ENCODE measurements around the gene SLC37A1. TPM values are rescaled to one million over a fixed set of nuclear protein-coding genes. Genes with fewer than 3 reads are reported as not detected.
A peak's percentile ranks its signal among the peaks of the same experiment; 100 is the strongest.
"Not testable (repeated sequence)": the region's sequence is repeated elsewhere in the genome, so short reads cannot be mapped to it uniquely, and the experiment has no call there.

Gene SLC37A1
- polyA plus RNA-seq = 1 to 10 TPM in 2 of 3 donors, under 1 TPM in 1; 0.09 to 6.3 (median 3.0) TPM

DNA sequence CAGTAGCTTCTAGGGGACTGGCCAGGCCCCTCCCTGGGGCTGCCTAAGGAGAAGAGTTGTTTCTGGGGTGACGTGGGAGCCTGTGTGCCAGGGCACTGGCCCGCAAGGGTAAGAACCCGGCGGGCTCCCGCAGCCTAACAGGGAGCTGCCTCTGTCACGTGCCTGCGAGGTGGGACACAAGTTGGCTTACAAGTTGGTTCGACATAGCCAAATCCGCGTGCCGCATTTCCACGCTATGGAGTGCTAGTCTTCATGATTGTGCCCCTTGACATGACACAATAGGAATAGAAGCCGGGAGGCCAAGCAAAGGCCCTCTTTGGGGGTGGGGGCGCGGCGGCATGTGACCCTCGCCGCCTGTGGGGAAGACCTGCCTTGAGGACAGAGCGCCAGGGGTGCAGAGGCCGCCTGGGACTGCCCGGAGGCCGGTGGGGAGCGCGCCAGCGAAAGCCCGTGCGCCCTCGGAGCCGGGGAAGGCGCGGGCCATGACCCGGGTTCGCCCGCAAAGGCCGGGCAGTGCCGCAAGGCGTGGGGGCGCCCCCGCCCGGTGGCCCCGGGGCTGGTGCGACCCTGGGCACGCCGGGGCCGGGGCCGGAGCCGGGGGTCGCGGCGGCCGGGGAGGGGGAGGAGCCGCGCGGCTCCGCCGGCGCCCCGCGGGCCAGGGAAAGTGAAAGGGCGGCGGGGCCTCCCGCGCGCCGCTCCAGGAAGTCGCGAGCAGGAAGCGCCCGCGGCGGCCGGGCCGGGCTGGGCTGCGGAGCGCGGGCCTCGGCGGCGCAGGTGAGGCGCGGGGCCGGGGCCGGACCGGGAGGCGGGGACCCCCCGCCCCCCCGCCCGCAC, at the start of gene SLC37A1:
SLC37A1 (plus strand) TSS at position 702 of the 834 bp plus-strand sequence. CDS start 4,603 bp downstream, outside the sequence.
- Mint-ChIP-seq H3K27me3 (ENCODE audit: low read depth in 3 of 3) (peaks cover 2 to 6% (median 2%) of the 10 kb centered on the region in 3 donors), H3K36me3 (peaks cover 5 to 14% (median 7%) of the 10 kb centered on the region in 3 donors), H3K4me3 (peak within 1 kb of the TSS; percentile 86 to 90 (median 89)), H3K27ac (peak within 1 kb of the TSS; percentile 34 to 89 (median 80)), H3K9me3 (no peaks in the 10 kb centered on the region), H3K4me1 (peaks cover 13 to 19% of the 10 kb centered on the region in 2 donors)
- peak; percentile 43 to 53 (median 49) for DNase-seq

DNA sequence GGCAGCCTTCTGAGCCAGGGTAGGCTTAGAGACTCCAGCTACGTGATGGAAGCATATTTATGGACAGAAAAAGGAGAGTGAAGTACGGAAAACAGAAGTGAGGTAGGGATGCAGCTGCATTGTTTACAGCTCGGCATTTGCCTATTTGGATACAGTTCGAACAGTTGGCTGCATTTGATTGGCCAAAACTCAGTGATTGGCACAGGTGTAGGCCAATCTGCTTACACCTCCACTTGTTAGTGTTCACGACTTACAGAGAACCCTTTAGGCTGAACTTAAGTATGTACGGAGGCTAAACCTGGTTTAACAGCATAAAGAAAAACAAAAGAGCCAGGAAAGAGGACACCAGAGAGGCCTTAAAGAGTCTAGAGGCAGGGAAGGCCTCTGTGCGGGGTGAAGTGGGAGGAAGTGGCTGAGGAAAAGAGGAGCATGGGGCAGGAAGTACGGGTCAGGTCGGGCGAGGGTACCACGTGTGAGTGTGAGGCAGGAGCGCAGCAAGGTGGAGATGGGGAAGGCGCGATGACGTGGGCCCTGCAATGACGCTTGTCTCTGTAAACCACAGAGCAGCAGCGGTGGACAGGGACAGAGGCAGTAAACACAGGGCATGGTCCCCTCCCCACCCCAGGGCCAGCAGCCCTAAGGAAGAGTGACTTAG, 49.7 kb upstream of the SLC37A1 start:
- peak overlapping the region; percentile 85 to 96 (median 88) for H3K27ac Mint-ChIP-seq
- peaks cover 39 to 45% of the 10 kb centered on the region in 2 donors for H3K4me1 Mint-ChIP-seq
- H3K27me3 Mint-ChIP-seq (ENCODE audit: low read depth in 3 of 3) = peaks cover 15 to 16% (median 15%) of the 10 kb centered on the region in 3 donors
- H3K36me3 Mint-ChIP-seq = no peaks in the 10 kb centered on the region
- DNase-seq = peak; percentile 83 to 88 (median 84)
- H3K9me3 Mint-ChIP-seq = no peaks in the 10 kb centered on the region
- H3K4me3 Mint-ChIP-seq = peak overlapping the region; percentile 40 to 83 (median 68)

DNA sequence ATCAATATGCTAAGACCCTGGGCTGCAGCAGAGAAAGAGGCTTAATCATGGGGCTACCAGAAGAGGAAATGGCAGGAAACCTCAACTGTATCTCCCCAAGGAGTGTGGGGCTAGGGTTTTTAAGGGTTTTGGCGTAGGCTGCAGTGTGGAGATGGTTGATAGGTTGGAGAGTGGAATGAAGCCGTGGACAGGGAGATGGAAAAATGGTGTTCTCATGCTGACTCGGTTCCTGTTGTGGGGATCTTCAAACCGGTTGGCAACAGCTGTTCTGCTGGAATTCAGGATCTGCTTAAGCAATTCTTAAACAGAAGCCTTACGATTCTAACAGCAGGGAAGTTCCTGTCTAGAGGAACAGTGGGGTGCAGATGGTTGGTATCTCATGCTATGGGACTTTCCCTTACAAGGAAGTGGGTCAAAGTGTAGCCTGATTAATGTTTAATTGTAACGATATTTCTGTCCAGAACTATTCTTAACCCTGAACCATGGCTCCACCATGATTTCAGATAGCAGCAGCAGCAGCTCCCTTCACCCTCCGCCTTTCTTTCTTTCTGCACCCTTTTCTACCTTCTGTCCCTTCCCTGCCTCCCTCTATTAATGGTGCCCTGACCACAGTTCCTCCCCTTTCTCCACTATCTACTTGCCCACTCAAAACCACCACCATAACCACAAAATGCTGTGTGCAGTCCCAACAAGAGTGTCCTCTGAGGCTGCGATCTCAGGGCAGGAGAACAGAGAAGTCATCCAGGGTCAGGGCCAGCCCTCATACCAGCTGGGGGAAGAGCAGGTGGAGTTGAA, 48.4 kb upstream of the SLC37A1 start:
- H3K36me3 Mint-ChIP-seq = no peaks in the 10 kb centered on the region
- no peaks in the 10 kb centered on the region for H3K9me3 Mint-ChIP-seq
- H3K4me3 Mint-ChIP-seq = peak overlapping the region in 4 of 5 donors; percentile 15 to 48 (median 25)
- peaks cover 14 to 17% (median 16%) of the 10 kb centered on the region in 3 donors for H3K27me3 Mint-ChIP-seq (ENCODE audit: low read depth in 3 of 3)
- peaks cover 39 to 45% of the 10 kb centered on the region in 2 donors for H3K4me1 Mint-ChIP-seq
- DNase-seq = peak in 2 of 3 donors; percentile 16 to 26
- peak overlapping the region; percentile 58 to 96 (median 88) for H3K27ac Mint-ChIP-seq

DNA sequence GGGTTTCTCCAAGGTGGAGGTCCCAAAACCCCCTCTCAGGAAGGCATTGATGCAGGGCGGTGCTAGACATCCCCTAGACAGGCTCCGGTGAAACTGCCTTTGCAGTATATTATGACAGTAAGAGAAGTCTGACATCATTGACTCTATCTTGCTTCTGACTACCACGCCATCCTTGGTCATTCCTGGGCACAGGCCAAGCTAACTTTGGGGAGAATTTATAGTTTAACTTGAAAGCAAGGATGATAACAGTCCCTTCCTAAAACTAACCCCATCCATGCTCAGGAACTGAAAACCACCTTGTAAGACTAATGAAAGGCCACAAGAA, 47.9 kb upstream of the SLC37A1 start:
- Mint-ChIP-seq H3K9me3 (no peaks in the 10 kb centered on the region), H3K27me3 (ENCODE audit: low read depth in 3 of 3) (peaks cover 12 to 18% (median 16%) of the 10 kb centered on the region in 3 donors), H3K4me1 (peaks cover 39 to 45% of the 10 kb centered on the region in 2 donors), H3K36me3 (no peaks in the 10 kb centered on the region), H3K27ac (peak overlapping the region in 5 of 6 donors; percentile 85 to 96 (median 88)), H3K4me3 (peak overlapping the region in 2 of 5 donors; percentile 20 to 48)
- DNase-seq = no peak

DNA sequence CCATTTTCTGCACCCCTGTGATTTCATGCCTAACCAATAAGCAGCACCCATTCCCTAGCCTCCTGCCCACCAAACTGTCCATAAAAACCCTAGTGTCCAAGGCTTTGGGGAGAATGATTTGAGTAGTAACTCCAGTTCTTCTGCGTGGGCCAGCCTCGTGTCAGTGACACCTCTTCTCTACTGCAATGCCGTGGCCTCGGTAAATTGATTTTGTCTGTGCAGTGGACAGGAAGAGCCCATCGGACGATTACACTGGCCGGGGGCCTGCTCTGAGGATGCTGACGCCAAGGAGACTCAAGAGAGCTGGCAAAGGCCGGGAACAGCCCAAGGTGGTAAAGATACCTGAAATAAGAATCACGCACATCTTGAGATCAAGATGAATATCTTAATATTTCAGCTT, 47.0 kb upstream of the SLC37A1 start:
- H3K9me3 Mint-ChIP-seq = no peaks in the 10 kb centered on the region
- H3K4me3 Mint-ChIP-seq = peak overlapping the region in 2 of 5 donors; percentile 7 to 21
- DNase-seq = no peak
- peaks cover 11 to 18% (median 15%) of the 10 kb centered on the region in 3 donors for H3K27me3 Mint-ChIP-seq (ENCODE audit: low read depth in 3 of 3)
- H3K27ac Mint-ChIP-seq = peak overlapping the region in 4 of 6 donors; percentile 0 to 85 (median 58)
- no peaks in the 10 kb centered on the region for H3K36me3 Mint-ChIP-seq
- peaks cover 39 to 45% of the 10 kb centered on the region in 2 donors for H3K4me1 Mint-ChIP-seq

DNA sequence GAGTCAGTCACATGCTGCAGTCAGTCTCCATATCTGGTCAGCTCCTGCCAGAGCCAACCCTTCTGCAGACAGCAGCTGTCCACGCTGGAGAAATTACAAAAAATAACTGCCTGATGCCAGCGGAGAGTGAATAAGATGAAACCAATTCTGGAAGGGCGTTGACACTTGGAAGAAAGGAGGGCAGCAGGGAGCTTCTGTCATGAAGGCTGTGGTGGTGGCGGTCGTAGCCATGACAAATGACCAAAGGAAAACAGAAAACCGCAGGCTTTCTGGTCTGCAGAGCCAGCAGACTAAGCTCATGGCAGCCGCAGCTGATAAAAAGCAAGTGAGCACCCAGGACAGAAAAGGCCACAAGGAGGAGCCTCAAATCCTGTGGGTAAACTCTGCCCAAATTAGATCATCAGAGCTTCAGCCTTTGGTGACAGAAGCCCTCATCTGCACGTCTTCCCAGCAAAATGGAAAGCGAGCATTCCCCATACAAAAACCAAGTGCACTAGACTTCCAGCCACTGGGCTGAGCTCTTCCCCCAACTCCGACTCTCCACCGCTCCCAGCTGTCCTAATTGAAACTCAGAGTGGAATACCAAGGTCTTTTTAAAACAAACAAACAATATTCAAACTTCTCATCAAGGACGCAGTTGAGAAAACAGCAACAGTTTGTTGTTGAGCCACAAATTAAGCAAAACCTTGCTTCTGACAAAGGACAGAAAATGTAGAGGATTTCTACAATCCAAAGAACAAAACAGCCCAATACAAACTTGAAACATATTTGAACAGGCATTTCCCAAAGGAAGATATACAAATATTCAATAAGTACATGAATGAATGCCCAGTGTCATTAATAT, 46.3 kb upstream of the SLC37A1 start:
- peak overlapping the region in 2 of 5 donors; percentile 7 to 21 for H3K4me3 Mint-ChIP-seq
- peak; percentile 41 to 51 (median 46) for DNase-seq
- no peaks in the 10 kb centered on the region for H3K9me3 Mint-ChIP-seq
- peaks cover 11 to 18% (median 15%) of the 10 kb centered on the region in 3 donors for H3K27me3 Mint-ChIP-seq (ENCODE audit: low read depth in 3 of 3)
- peak overlapping the region in 5 of 6 donors; percentile 0 to 85 (median 58) for H3K27ac Mint-ChIP-seq
- no peaks in the 10 kb centered on the region for H3K36me3 Mint-ChIP-seq
- H3K4me1 Mint-ChIP-seq = peaks cover 39 to 45% of the 10 kb centered on the region in 2 donors

- Mint-ChIP-seq H3K4me1 (peaks cover 34 to 36% of the 10 kb centered on the region in 2 donors), H3K27ac (peak overlapping the region in 1 of 6 donors; percentile 27), H3K4me3 (no peak overlapping the region), H3K27me3 (ENCODE audit: low read depth in 3 of 3) (peaks cover 11 to 18% (median 15%) of the 10 kb centered on the region in 3 donors), H3K36me3 (no peaks in the 10 kb centered on the region), H3K9me3 (no peaks in the 10 kb centered on the region)
- no peak for DNase-seq
Observed at GRCh38 chr21:42468491-42469131, 45.0 kb upstream of the SLC37A1 start.

DNA sequence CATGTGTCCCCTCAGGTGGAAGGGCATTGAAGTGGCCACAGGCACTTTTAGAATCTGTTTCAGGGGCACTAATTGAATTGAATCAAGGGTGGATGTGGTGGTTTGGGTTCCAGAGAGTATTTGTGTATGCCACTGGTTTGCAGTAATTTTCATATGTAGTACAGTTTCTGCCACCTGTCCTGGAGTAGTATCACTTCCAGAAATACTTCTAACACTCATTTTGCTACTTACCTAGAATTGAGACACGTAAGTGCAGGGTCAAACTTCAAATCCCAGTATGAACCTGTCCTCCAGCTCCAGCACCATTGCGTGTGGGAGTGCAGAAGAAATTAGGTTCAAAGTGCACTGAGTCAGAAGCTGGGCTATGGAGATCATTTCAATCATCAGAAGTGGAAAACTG, 44.4 kb upstream of the SLC37A1 start:
- Mint-ChIP-seq H3K27me3 (ENCODE audit: low read depth in 3 of 3) (peaks cover 8 to 14% (median 10%) of the 10 kb centered on the region in 3 donors), H3K27ac (peak overlapping the region in 1 of 6 donors; percentile 33), H3K36me3 (no peaks in the 10 kb centered on the region), H3K4me3 (no peak overlapping the region), H3K4me1 (peaks cover 27 to 29% of the 10 kb centered on the region in 2 donors), H3K9me3 (no peaks in the 10 kb centered on the region)
- no peak for DNase-seq

- not testable (repeated sequence) for H3K36me3 Mint-ChIP-seq, DNase-seq, H3K4me3 Mint-ChIP-seq, H3K27ac Mint-ChIP-seq, H3K9me3 Mint-ChIP-seq
- Mint-ChIP-seq H3K27me3 (ENCODE audit: low read depth in 3 of 3) (peaks cover 6 to 16% (median 8%) of the 10 kb centered on the region in 3 donors), H3K4me1 (peaks cover 22 to 24% of the 10 kb centered on the region in 2 donors)
Observed at GRCh38 chr21:42469726-42470125, 43.9 kb upstream of the SLC37A1 start.

- Mint-ChIP-seq H3K4me1 (peaks cover 10 to 11% of the 10 kb centered on the region in 2 donors), H3K27ac (no peak overlapping the region), H3K9me3 (peaks cover 0 to 2% (median 0%) of the 10 kb centered on the region in 6 donors), H3K27me3 (ENCODE audit: low read depth in 3 of 3) (peaks cover 0 to 8% (median 4%) of the 10 kb centered on the region in 3 donors), H3K4me3 (no peak overlapping the region), H3K36me3 (no peaks in the 10 kb centered on the region)
- no peak for DNase-seq
Observed at GRCh38 chr21:42471206-42471605, 42.4 kb upstream of the SLC37A1 start.

DNA sequence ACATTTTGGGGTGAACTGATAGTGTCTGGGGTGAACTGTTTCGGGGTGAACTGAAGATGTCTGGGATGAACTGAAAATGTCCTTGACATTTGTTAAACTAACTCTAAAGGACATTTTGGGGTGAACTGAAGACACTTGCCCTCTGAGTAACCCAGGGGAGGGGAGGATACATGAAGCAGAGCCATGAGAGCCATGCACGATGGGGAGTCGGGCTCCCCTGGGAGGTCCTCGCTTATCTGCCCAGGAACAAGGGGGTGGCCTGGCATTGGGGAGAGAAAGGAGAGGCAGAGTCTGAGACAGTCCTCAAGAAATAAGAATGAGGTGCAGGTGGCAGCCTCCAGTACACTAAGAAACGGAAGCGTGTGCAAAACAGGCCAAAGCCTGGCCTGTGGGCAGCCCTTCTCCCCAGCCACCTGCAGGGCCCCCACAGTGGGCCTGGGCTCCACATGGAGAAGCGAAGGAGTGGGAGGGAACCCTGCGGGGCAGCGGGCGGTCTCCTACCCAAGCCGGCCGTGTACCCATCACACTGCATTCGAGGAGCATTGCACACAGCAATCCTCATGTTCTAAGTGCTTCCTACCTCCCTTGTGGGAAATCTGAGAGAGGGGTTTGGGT, 41.8 kb upstream of the SLC37A1 start:
- no peak for DNase-seq
- Mint-ChIP-seq H3K27ac (no peak overlapping the region), H3K4me3 (no peak overlapping the region), H3K9me3 (peaks cover 0 to 2% (median 0%) of the 10 kb centered on the region in 6 donors), H3K4me1 (peaks cover 8 to 10% of the 10 kb centered on the region in 2 donors), H3K36me3 (no peaks in the 10 kb centered on the region), H3K27me3 (ENCODE audit: low read depth in 3 of 3) (peaks cover 0 to 8% (median 4%) of the 10 kb centered on the region in 3 donors)

- no peak overlapping the region for H3K4me3 Mint-ChIP-seq
- peaks cover 0 to 8% (median 0%) of the 10 kb centered on the region in 3 donors for H3K27me3 Mint-ChIP-seq (ENCODE audit: low read depth in 3 of 3)
- H3K36me3 Mint-ChIP-seq = no peaks in the 10 kb centered on the region
- peaks cover 2 to 3% of the 10 kb centered on the region in 2 donors for H3K4me1 Mint-ChIP-seq
- H3K9me3 Mint-ChIP-seq = peaks cover 0 to 2% (median 0%) of the 10 kb centered on the region in 6 donors
- H3K27ac Mint-ChIP-seq = no peak overlapping the region
- no peak for DNase-seq
Observed at GRCh38 chr21:42472521-42472920, 41.1 kb upstream of the SLC37A1 start.

Data from immature natural killer cell (primary cell).